NOMO-1 treated with dmso at 0.1 percent for 144 hours (cell line): ENCODE measurements around the gene EHD1.

Experiments
- DNase-seq: peaks from one replicate; lab custom pipeline; 2025; ENCODE audit not compliant: unreplicated experiment; lab: John Stamatoyannopoulos, UW

Gene EHD1

DNA sequence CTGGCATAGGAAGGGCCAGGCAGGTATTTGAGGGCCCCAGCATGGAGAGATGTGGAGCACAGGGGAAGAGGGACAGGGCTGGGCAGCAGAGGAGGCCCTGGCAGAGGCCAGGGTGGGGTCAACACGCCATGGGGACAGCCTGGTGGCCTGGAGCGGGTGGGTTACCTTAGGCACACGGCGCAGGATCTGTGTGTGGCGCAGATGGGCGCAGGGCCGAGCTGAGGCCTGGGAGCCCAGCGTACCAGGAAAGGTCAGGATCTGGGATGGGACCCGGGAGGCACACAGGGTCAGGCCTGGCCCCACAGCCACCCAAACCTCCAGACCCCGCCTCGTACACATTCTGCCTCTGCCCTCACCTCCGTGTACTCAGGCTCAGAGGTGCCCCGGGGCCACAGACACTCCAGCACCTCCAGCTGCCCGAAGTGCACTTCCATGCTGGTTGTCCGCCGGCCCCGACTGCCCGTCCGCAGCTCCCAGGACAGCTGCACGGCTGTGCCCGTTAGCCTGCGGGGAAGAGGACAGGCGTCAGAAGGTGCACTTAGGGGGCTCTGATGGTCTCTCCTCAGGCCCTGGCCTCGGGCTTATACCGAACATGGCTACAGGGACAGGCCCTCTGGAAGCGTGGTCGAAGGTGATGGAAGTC, 32.2 kb upstream of the EHD1 start:
- DNase-seq, result no peak

DNA sequence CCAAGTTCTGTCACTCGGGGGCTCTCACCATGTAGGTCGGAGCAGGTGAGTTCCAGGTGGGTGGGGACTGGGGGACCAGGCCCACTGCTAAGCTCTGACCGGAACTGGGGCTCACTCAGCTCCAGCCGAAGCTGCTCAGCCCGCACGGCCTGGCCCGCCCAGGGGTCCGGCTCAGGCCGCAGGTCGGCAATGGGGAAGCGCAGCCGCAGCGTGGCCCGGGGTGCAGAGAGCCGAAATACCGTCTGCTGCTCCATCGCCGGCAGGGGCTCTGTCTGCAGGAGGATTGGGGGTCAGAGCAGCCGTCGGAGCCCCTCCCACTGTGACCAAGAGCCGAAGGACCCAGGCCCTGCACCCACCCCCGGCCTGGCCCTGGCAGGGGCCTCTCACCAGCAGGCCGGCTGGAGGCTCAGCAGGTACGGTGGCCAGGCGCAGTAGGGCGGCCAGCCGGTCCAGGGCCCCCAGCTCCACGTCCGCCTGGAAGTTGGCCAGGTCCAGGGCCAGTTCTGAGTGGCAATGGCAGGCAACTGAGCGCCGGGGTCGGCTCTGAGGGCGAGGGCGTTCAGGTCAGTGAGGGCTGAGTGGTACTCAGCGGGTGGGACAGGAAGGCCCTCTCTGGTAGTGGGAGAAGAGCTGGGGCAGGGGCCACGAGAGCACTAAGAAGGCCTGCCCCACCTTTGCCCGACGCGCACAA, 31.4 kb upstream of the EHD1 start:
- DNase-seq, result no peak

DNA sequence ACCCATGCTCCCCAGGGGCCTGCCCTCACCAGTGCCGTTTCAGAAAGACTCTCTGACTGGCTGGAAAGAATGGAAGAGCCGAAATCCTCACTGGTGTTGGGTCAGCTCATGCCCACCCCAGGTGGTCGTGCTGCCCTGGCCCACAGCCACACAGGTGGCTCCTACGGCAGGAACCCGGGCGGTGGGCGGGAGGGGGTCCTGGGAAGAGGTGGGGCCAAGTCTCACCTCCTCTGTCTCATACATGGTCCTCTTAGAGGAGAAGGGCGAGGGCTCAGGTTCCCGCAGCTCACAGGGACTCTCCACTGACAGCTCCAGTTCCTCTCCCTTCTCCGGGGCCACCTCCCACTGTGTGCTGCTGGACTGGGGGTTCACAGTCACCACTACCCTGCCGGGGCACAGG, 30.3 kb upstream of the EHD1 start:
- no peak for DNase-seq

DNA sequence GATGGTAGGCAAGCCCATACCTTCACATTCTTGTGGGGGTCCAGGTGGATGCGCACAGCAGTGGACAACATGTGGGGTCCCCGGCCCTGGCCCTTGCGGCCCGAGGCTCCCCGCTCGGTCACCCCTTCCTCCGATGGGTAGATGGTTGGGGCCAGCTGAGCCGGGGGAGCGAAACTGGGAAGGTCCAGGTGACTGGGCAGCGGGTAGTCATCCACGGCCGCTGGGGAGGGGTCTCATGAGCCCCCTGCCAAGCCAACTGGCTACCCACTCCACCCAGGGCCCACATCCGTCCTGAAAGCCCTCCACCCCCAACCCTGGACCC, 27.9 kb upstream of the EHD1 start:
- no peak for DNase-seq

DNA sequence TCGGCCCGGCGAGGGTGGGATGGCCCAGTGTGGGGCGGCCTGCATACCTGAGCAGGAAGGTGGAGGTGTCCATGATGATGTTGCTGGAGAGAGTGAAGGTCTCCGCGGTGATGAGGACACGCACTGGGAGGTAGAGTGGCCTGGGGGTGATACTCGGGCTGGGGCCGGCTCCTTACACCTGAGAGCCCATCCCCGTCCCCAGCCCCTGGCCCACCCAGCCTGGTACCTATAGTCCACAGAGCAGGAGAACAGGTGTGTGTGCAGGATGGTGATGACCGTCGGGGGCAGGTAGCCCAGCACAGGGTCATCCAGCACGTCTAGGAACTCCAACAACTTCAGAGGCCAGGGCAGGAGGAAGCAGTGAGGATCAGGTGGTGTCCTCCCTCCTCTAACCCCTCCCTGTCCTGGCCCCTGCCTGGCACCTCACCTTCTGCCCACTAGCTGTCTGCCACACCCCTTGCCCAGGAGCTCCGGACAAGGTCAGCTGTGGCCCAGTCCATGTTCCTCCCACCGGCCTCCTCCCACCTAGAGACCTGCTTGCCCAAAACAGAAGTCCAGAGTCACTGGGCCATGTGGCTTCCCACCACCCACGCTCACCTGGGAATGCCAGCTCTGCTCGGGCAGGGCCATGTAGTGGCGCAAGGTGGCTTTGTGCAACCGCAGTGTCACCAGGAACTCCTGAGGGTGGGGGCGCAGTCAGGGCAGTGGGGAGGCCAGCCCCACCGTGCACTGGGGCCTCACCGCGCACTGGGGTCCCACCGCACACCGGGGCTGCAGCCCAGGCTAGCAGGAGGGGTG, 27.3 kb upstream of the EHD1 start:
- DNase-seq, result no peak

DNA sequence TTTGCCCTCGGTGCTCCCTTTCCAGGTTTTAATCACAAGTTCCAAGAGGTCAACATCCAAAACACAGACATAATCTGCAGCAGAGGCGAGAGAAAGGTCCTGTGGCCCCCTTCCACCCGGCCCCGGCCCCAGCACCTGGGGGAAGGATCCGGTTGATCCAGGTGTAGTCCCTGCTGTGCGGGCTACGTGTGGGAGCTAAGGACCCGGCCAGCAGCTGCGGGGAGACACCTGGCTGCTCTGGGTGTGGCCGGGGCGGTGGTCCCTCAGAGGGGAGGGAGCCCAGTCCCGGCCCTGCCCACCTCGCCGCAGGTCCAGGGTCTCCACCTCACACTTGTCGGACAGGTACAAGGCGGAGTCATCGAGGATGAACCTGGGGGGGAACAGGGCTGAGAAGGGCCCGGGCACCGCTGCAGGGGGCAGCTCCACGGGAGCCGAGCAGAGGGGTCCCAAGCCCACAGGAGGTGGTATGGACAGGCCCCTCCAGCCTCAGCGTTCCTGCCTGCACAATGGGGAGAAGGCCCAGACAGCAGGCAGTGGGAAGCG, 24.9 kb upstream of the EHD1 start:
- DNase-seq, result no peak

DNA sequence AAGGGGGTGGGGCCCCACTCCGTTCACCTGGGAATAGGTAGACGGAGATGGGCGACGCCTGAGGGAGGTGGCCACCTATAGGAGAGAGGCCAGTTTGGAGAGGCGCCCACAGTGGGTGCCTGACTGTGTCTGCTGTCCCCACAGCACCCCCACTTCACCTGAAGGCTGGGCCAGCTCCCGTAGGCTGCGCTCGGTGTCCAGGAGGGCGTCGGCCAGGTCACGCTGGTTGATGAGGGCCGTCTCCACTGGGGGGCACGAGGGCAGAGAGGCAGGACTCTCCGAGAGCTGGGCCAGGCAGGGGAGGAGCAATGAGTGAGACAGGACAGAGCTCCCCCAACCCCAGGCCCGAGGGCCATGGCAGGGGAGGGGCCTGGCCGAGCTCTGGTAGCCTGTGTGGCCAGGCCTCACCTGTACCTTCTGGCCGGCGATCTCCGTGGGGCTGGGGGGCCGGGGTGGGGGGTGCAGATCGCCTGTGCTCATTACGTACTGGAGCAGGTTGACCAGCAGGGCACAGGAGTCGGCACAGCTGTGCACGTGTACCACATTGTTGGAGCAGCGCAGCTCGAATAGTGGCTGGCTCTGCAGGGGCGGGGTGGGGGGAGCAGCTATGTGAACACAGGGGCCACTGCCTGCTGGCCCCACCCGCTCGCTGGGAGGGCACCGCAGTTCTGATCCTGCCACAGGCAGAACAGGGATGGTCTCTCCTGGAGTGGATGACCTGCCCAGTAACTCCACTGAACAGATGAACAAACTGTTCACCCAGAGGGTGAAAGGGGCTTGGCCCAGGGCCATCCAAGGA, 23.9 kb upstream of the EHD1 start:
- no peak for DNase-seq

DNA sequence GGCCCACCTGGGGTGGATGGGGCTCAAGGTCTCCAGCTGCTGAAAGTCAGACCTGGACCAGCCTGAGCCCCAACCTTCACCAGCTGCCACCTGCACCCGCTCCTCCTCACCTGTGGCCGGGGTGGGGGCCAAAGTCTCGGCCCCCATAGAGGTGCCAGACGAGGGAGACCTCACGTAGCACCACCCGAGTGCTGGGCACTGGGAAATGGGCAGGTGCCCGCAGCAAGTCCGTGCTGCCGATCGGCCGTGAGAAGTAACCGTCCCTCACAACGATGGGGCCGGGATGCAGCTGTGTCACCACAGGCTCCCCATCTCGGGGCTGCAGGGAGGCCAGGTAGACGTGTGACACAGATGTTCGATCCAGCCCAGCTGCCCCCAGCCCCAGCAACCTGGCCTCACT, 22.4 kb upstream of the EHD1 start:
- no peak for DNase-seq

DNA sequence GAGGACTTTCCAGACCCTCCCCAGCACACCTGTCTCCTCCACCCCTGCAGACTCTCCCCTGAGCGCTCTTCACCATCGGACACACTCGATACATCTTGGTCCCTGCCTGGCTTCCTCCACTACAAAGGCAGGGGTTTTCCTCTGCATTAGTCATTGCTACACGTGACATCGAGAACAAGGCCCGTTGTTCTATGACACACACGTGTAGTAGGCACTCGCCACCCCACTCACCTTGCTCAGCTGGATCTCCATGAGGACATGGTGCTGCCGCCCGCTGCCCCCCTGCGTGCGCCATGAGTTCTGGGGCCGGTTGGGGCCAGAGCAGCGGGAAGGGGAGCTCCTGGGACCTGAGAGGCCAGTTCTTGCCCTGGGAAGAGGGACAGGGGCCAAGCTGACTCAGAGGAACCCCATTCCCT, 21.9 kb upstream of the EHD1 start:
- DNase-seq, result no peak

DNA sequence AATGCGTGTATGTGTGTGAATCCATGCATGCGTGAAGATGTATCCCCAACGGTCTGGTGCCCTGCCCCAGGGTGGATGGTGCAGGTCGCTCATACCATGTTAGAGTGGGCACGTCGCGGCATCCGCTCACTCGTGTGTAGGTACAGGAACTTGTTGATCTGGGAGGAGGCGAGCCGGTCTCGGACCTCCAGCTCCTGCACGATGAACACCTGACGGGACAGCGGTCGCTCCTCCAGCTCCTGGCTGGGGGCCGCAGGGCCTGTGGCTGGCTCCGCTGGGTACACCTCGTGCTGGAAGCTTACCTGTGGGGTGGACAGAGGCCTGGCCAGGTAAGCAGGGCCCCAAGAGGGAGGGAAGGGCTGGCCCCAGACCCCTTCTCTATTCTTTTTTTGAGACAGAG, 20.1 kb upstream of the EHD1 start:
- no peak for DNase-seq

DNA sequence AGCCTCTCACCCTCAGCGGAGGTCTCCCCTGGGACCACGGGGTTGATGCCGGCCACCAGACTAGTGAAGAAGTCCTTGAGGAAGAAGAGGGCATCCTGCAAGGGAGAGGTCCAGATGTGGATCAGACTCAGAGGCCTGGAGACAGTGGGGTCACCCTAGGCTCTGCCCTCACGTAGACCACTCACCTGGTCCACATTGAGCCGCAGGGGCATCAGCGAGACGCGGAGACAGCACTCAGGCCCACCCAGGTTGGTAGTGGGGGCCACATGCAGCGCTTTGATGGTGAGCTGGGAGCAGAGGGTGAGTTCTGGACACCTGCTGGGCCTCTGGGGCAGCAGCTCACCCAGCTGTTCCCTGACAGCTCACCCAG, 19.6 kb upstream of the EHD1 start:
- DNase-seq, result no peak

DNA sequence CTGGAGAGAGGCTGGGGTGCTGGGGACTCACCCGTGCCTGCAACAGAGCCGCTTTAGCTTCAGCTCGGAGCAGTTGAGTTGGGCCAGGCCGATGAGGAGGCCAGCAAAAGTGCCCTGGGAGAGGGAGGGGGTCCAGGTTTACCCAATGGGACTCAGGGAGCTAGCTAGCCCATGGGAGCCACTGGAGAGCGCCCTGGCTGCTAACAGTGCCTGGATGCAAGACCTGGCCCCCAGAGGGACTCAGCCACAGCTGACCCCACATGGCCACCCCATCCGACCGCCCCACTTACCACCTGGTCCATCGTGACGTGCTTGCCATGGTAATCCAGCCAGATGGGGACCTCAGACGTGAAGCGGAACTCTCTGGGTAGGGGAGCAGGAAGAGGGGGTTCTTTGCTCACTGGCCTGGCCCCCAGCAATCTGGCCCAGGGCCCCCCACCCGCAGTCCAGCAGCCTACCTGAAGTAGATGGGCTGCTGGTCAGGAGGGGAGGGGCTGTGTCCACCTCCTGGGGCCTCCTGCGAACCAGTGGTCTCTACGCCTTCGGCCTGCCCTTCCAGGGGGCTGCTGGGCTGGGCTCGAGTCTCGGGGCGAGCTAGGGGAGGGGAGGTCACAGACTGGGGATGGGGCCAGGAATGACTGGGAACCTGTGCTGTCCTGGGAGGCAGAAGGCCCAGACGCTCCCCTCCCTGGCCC, 19.1 kb upstream of the EHD1 start:
- DNase-seq, result no peak

DNA sequence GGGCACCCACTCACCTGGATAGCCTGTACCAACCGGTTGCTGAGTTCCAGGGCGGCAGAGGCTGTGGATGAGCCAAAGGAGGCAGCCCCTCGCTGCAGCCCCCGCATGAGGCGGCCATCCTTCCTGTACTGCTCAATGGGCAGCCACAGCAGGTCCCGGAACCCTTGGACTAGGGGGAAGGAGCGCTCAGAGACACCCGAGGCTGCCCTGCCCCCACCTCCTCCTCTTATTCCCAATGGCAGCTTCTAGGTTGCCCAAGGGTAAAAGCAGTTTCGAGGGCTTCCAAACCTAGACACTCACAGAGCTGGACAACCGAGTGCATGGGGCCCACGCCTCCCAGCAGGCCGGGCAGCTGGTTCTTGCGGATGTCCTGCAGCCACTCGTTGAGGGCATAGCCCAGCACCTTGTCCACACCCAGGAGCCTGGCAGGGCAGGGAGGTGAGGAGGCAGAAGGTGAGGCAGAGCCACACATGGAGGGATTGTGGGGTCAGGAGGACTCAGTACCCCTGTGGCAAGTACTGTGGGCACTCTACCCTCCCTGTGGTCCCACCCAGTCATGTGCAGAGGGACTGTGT, 18.1 kb upstream of the EHD1 start:
- DNase-seq, result no peak

DNA sequence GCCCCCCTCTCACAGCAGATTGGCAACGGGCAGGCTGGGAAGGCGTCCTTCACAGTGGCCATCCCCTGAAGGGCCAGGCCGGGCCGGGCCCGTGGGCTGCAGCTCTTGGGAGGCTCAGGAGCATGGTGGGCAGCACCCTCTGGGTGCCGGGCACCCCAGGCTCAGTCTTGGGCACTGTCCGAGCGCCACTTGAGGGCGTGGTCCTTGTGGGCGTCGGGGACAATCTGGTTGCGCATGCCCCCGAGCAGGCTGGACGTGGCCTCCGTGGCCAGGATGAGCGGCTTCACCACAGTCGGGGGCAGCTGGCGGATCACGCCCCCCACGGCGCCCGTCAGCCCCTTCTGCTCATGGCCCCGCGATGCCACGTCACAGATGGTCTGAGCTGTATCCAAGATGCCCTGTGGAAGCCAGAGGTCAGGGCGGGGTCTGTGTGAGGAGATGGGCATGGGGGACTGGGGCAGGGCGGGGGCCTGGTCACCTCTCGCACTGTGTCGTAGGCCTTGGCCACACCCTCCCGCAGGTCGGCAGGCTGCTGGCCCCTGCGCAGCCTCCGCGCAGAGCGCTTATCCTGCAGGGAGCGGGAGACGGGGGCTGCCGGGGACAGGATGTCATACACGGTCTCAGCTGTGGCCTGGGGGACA, 16.5 kb upstream of the EHD1 start:
- no peak for DNase-seq

DNA sequence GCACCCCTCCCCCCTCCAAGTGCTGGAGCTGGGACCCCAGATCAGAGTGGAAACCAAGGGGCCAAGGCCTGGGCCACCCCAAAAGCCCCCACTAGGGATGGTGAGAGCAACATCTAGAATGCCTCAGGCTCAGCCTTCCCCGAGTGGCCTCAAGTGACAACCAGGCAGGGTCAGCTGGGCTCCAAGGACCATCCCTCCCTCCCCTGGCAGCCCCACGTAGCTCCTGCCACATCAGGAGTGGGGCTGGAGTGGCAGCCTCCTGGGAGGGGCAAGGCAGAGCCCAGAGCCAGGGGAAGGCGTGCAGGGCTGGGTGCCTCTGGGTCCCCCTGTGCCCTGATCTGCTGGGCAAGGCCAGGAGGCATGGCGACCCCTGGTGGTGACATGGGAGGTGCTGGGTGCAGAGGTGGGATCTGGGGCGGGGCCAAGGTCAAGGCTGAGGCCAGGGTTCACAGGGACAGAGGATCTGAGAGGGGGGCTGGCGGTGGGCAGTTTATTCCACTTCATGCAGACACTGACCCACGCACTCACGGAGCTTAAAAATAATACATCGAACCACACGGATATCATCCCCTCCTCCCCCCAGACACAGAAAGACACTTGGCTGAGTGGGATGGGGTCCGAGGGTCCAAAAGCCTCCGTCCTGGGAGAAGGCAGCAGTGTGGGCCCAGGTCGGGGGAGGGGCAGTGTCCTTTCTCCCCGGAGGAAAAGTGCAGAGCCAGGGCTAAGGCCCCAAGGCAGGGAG, 15.8 kb upstream of the EHD1 start:
- DNase-seq, result peak; percentile 82

DNA sequence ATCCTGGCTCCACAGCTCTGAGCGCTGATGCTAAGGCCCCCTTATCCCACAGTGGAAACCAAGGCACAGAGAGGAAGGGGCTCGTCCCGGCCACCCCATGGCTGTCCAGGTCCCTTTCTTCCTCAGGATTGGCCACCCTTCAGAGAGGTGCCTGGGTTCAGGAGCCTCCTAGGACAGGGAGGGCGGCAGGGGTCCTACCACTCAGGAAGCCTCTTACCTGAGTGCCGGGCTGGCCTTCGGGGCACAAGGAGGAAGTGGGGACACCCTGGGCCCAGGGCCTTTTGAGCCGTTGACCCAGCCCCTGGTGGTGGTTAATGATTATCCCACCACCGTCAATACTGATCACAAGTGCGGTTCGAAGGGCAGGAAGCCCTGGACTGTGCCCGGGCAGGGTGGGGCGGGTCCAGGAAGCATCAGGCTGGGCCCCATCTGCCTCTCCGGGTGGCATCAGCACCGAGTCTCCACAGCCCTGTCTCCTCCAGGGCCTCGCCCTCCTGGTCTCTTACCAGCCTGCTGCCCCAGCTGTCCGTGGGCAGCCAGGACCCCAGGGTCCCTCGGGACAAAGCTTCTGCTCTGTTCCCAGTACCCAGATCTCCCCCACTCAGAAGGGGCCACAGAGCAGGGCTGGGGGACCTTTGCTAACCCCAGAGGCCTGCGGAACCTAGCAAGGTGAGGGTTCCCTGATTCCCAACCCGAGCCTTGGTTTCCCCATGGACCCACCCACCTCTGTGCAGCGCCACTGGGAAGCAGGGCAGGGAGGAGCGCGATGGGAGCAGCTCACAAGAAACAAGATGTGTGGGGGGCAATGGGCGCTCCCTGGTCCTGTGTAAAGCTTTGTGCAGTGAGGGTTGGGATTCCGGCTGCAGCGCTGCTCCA, 15.0 kb upstream of the EHD1 start:
- DNase-seq, result no peak

DNA sequence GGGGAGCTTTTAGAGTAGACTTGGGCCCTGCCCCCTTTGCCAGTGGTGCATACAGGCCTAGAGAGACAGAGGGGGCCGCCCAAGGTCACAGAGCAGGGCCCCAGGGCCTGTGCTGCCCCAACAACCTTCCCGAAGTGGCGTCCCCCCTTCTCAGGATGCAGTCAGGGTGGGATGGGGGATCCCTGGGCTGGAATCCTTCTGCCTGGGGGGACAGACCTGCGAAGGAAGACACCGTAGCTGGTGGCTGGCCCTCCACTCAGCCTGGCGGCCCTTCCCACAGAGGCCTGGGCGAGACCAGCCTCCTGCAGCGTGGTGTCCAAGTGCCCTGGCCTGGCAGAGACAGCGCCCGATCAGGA, 14.4 kb upstream of the EHD1 start:
- DNase-seq, result no peak

DNA sequence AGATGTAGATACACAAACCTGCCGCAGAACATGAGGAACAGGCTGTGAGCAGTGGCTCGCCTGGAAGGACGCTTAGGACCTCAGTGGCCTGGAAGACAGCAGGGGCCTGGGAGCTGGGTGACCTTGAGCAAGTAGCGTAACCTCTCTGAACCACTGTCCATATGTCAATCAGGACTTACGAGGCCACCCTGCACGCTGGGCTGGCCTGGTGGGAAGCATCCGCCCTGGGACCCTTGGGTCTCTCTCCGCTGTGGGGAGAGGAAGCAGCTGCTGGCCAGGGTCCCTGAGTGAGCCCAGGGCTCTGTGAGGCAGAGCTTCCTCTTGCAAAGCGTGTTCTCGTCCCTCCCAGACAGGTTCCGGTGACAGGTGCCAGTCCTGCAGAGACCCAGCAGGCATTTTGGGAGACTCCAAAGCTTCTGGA, 14.0 kb upstream of the EHD1 start:
- DNase-seq, result no peak
